Ishikawa (cell line): ENCODE measurements around the gene MYLK.

ENCODE experiments used
- CEBPB ChIP-seq: IDR thresholded peaks from 2 replicates; pipeline ENCODE4 v1.6.1; 2012
- CREB1 ChIP-seq: IDR thresholded peaks from 2 replicates; pipeline ENCODE4 v1.6.1; 2012; ENCODE audit warnings: low read depth
- EGR1 ChIP-seq: IDR thresholded peaks from 2 replicates; pipeline ENCODE4 v1.6.1; 2012
- EP300 ChIP-seq: IDR thresholded peaks from 2 replicates; pipeline ENCODE4 v1.6.1; 2012; ENCODE audit warnings: borderline replicate concordance
- FOXM1 ChIP-seq: IDR thresholded peaks from 2 replicates; pipeline ENCODE4 v1.6.1; 2012; ENCODE audit warnings: low read depth, borderline replicate concordance
- MAX ChIP-seq: IDR thresholded peaks from 2 replicates; pipeline ENCODE4 v1.6.1; 2012
- NFIC ChIP-seq: IDR thresholded peaks from 2 replicates; pipeline ENCODE4 v1.6.1; 2012
- RAD21 ChIP-seq: IDR thresholded peaks from 2 replicates; pipeline ENCODE4 v1.6.1; 2012; ENCODE audit warnings: low read depth
- REST ChIP-seq: IDR thresholded peaks from 2 replicates; pipeline ENCODE4 v1.6.1; 2012; ENCODE audit warnings: low read depth, mild to moderate bottlenecking
- TAF1 ChIP-seq: IDR thresholded peaks from 2 replicates; pipeline ENCODE4 v1.6.1; 2012; ENCODE audit warnings: low read depth, mild to moderate bottlenecking
- TCF12 ChIP-seq: IDR thresholded peaks from 2 replicates; pipeline ENCODE4 v1.6.1; 2012; ENCODE audit warnings: low read depth
- TEAD4 ChIP-seq: IDR thresholded peaks from 2 replicates; pipeline ENCODE4 v1.6.1; 2012
- USF1 ChIP-seq: IDR thresholded peaks from 2 replicates; pipeline ENCODE4 v1.6.1; 2012
- YY1 ChIP-seq: IDR thresholded peaks from 2 replicates; pipeline ENCODE4 v1.6.1; 2012; ENCODE audit warnings: low read depth
- ZBTB7A ChIP-seq: IDR thresholded peaks from 2 replicates; pipeline ENCODE4 v1.6.1; 2012; ENCODE audit warnings: low read depth

MYLK gene

GRCh38 chr3:123695731-123696640 lies 188.1 kb downstream of the MYLK start:
- TF ChIP-seq EP300 (no peak), EGR1 (no peak), NFIC (no peak), FOXM1 (no peak), CEBPB (no peak), TAF1 (no peak), MAX (no peak), TCF12 (no peak), REST (no peak), RAD21 (no peak), ZBTB7A (no peak), USF1 (no peak), YY1 (no peak)

- TF ChIP-seq REST (no peak), FOXM1 (no peak), CEBPB (no peak), RAD21 (no peak)
Observed at GRCh38 chr3:123695152-123695551, 189.0 kb downstream of the MYLK start.

- TF ChIP-seq CREB1: no peak
- no peak for TF ChIP-seq CEBPB
- TF ChIP-seq TCF12: no peak
Observed at GRCh38 chr3:123694366-123695087, 189.6 kb downstream of the MYLK start.

GRCh38 chr3:123693584-123694190 lies 190.4 kb downstream of the MYLK start:
- TF ChIP-seq RAD21 (no peak), USF1 (no peak), TCF12 (no peak), EGR1 (no peak), CREB1 (no peak), FOXM1 (no peak), ZBTB7A (no peak), MAX (no peak), CEBPB (no peak), REST (no peak), TEAD4 (no peak), EP300 (no peak), NFIC (no peak), YY1 (no peak), TAF1 (no peak)
